Type B pancreatic cell (in vitro differentiated cells): ENCODE results near the gene IRF3. TPM values are rescaled to one million over a fixed set of nuclear protein-coding genes. Genes with fewer than 3 reads are reported as not detected.

Source experiments
- DNase-seq: peaks from one replicate; pipeline ENCODE4 v3.0.0; 2021; ENCODE audit warnings: mixed read lengths; ENCODE audit not compliant: unreplicated experiment; ENCODE audit errors: extremely low spot score
- H3K27ac Mint-ChIP-seq: 2 replicates; pipeline ENCODE4 v1.8.0; 2021; ENCODE audit warnings: mild to moderate bottlenecking, mixed read lengths
- H3K27me3 Mint-ChIP-seq: 2 replicates; pipeline ENCODE4 v1.8.0; 2021; ENCODE audit warnings: mixed read lengths
- H3K36me3 Mint-ChIP-seq: 2 replicates; pipeline ENCODE4 v1.8.0; 2021; ENCODE audit warnings: mixed read lengths
- H3K4me1 Mint-ChIP-seq: one replicate; pipeline ENCODE4 v1.8.0; 2021; ENCODE audit warnings: mixed read lengths; ENCODE audit not compliant: unreplicated experiment
- H3K4me3 Mint-ChIP-seq: 2 replicates; pipeline ENCODE4 v1.8.0; 2021; ENCODE audit warnings: mild to moderate bottlenecking, mixed read lengths
- H3K9me3 Mint-ChIP-seq: 2 replicates; pipeline ENCODE4 v1.8.0; 2021; ENCODE audit warnings: mixed read lengths
- total RNA-seq: library from RNA; stranded (reverse); gene quantifications from 2 replicates; pipeline ENCODE4 v1.2.1, GENCODE V29; 2021; ENCODE audit warnings: low replicate concordance
- TF ChIP-seq, protein P1 (sequence below): fragments of 200-600 bp; sonication (generic); conservative IDR thresholded peaks from 2 replicates; pipeline ENCODE4 v1.5.0; 2021; ENCODE audit warnings: antibody characterized with exemption, mild to moderate bottlenecking

Gene IRF3
- total RNA-seq, 1 donor from 2014 or later: 81.4 TPM

DNA sequence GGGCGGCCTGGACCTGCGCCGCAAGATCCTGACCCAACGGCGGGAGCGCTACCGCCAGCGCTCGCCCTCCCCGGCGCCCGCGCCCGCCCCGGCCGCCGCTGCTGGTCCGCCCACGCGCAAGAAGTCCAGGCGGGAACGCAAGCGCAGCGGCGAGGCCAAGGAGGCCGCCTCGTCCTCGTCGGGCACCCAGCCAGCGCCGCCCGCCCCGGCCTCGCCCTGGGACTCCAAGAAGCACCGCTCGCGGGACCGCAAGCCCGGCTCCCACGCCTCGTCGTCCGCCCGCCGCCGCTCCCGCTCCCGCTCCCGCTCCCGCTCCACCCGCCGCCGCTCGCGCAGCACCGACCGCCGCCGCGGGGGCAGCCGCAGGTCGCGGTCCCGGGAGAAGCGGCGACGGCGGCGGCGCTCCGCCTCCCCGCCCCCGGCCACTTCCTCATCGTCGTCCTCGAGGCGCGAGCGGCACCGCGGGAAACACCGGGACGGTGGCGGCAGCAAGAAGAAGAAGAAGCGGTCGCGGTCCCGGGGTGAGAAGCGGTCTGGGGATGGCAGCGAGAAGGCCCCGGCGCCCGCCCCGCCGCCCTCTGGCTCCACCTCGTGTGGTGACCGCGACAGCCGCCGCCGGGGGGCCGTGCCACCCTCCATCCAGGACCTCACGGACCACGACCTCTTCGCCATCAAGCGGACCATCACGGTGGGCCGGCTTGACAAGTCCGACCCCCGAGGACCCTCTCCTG is 13.7 kb downstream of the IRF3 start:
- H3K9me3 Mint-ChIP-seq: no peaks in the 10 kb centered on the region
- no peaks in the 10 kb centered on the region for H3K4me1 Mint-ChIP-seq
- no peaks in the 10 kb centered on the region for H3K27me3 Mint-ChIP-seq
- no peak for DNase-seq
- H3K36me3 Mint-ChIP-seq: peaks cover 5% of the 10 kb centered on the region
- H3K27ac Mint-ChIP-seq: no peak overlapping the region
- H3K4me3 Mint-ChIP-seq: no peak overlapping the region
- TF ChIP-seq, protein P1, sequence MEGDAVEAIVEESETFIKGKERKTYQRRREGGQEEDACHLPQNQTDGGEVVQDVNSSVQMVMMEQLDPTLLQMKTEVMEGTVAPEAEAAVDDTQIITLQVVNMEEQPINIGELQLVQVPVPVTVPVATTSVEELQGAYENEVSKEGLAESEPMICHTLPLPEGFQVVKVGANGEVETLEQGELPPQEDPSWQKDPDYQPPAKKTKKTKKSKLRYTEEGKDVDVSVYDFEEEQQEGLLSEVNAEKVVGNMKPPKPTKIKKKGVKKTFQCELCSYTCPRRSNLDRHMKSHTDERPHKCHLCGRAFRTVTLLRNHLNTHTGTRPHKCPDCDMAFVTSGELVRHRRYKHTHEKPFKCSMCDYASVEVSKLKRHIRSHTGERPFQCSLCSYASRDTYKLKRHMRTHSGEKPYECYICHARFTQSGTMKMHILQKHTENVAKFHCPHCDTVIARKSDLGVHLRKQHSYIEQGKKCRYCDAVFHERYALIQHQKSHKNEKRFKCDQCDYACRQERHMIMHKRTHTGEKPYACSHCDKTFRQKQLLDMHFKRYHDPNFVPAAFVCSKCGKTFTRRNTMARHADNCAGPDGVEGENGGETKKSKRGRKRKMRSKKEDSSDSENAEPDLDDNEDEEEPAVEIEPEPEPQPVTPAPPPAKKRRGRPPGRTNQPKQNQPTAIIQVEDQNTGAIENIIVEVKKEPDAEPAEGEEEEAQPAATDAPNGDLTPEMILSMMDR: no peak

DNA sequence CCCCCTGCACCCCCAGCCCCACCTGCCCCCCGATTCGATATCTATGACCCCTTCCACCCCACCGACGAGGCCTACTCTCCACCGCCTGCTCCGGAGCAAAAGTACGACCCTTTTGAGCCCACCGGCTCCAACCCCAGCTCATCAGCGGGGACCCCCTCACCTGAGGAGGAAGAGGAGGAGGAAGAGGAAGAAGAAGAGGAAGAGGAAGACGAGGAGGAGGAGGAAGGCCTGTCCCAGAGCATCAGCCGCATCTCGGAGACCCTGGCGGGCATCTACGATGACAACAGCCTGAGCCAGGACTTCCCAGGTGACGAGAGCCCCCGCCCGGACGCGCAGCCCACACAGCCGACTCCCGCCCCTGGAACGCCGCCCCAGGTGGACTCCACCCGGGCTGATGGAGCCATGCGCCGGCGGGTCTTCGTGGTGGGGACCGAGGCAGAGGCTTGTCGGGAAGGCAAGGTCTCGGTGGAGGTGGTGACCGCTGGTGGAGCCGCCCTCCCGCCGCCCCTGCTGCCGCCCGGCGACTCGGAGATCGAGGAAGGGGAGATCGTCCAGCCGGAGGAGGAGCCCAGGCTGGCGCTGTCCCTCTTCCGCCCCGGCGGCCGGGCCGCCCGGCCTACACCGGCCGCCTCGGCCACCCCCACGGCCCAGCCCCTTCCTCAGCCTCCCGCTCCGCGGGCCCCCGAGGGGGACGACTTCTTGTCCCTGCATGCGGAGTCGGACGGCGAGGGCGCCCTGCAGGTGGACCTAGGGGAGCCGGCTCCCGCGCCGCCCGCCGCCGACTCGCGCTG is 14.4 kb downstream of the IRF3 start:
- Mint-ChIP-seq H3K27ac (no peak overlapping the region), H3K4me1 (no peaks in the 10 kb centered on the region), H3K27me3 (no peaks in the 10 kb centered on the region), H3K36me3 (peaks cover 5% of the 10 kb centered on the region), H3K9me3 (no peaks in the 10 kb centered on the region), H3K4me3 (no peak overlapping the region)
- no peak for DNase-seq
- TF ChIP-seq, protein P1: no peak

DNA sequence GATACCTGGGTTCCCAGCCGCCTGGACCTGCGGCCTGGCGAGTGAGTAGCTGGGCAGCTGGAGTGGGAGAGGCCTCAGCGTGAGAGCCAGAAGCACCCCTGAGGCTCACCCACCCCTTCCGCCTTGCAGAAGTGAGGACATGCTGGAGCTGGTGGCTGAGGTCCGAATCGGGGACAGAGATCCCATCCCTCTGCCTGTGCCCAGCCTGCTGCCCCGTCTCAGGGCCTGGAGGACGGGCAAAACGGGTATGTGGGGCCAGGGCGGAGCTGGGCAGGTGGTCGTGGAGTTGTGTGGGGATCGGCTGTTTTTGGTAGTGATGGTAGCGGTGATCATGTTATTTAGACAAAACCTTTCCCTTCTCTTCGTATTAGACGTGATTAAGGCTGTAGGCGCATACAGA is 19.1 kb downstream of the IRF3 start:
- H3K27me3 Mint-ChIP-seq: no peaks in the 10 kb centered on the region
- no peak overlapping the region for H3K4me3 Mint-ChIP-seq
- H3K4me1 Mint-ChIP-seq: peaks cover 20% of the 10 kb centered on the region
- no peaks in the 10 kb centered on the region for H3K9me3 Mint-ChIP-seq
- H3K27ac Mint-ChIP-seq: no peak overlapping the region
- no peaks in the 10 kb centered on the region for H3K36me3 Mint-ChIP-seq
- DNase-seq: no peak
- TF ChIP-seq, protein P1: no peak

DNA sequence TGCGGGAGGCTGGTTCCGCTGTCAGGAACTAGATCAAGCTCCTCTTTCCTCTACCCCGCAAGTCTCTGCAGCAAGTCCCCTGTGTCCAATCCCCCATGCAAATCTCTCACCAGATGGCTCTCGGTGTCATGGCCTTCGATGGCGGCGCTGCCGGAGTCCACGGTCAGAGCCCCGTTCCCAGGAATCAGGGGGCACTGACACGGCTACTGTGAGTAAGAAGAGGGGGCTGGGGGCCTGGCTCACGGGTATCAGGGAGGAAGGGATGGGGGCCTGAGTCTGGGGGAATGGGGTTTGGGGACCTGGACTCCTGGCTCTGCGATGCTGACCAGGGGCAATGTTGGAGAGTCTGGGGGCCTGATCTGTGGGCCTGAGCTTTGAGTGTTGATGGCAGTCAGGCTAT is 19.7 kb downstream of the IRF3 start:
- TF ChIP-seq, protein P1: no peak
- no peak overlapping the region for H3K4me3 Mint-ChIP-seq
- DNase-seq: no peak
- no peak overlapping the region for H3K27ac Mint-ChIP-seq
- H3K36me3 Mint-ChIP-seq: no peaks in the 10 kb centered on the region
- no peaks in the 10 kb centered on the region for H3K27me3 Mint-ChIP-seq
- H3K9me3 Mint-ChIP-seq: no peaks in the 10 kb centered on the region
- peaks cover 23% of the 10 kb centered on the region for H3K4me1 Mint-ChIP-seq

DNA sequence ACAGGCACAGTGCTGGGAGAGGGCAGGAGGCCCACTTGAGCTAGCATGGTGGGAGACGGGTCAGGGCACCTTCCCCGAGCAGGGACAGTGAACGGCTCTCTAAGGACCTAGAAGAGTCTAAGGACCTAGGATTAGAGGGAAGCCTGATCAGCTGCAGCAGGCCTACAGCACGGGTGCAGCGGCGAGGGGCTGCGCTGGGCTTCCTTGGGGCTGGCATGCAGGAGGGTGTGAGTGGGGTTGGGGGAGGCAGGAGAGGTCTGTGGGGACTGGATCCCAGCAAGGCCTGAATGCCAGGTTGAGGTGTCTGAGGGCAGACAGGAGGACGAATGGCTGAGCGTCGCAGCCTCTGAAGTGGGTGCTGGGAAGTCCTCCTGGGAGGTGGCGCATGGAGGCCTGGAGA is 20.1 kb downstream of the IRF3 start:
- Mint-ChIP-seq H3K36me3 (no peaks in the 10 kb centered on the region), H3K27me3 (no peaks in the 10 kb centered on the region), H3K4me3 (no peak overlapping the region), H3K9me3 (no peaks in the 10 kb centered on the region), H3K4me1 (peaks cover 27% of the 10 kb centered on the region), H3K27ac (no peak overlapping the region)
- no peak for DNase-seq
- TF ChIP-seq, protein P1: no peak
